ENCODE results near the gene TMCC1.
"Not testable (repeated sequence)": the region's sequence is repeated elsewhere in the genome, so short reads cannot be mapped to it uniquely, and the experiment has no call there.

Gene TMCC1

DNA sequence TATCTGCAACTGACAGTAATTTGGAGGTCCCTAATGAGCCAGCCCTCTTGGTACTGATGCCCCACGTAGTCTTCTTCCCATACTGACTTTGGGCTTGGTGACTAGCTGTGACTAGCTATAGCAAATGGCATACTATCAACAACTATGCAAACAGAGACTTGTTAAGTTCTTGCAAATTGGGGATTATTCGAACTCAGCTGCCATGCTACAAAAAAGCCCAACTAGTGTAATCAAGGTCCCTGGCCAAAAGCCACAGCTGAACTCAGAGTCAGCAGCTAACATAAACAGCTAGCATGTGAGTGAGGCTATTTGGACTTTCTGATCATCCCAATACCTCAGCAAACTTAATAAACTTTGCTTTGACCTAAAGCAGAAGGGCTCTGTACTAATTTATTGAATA, 165.8 kb downstream of the TMCC1 start:
- no peak for DNase-seq (ENCODE audit: low spot score)

DNA sequence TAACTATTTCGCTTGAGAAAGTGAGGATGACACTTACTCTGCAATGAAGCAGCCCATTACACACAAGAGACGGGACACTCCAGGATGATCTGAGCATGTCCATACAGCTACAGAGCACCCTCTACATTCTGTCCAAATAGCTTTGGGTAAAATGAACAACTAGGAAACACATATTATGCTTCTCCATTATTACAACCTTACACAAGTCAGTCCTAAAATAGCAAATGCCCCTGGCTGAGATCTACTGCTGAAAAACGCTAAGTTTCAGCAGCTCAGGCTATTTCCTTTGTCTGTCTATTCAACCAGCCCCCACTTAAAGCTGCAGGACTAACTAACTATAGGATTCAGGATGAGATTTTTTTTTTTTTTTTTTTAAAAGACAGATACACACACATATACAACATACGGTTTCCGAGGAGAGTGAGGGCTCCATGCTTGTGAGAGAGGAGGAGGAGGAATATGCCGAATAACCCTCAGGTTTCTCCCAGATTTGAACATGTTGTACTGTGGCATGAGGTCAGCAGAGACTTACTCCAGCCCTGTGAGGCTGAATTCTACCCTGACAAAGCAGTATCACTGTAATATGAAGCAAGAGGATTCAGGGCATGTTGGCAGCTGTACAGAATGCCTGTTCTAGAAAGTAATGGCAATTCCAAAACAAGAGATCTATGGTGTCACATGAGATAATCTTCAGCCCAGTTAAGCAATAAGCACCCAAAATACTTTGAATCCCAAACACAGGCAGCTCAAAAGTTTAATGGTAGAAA, 169.8 kb downstream of the TMCC1 start:
- DNase-seq (ENCODE audit: low spot score) = peak; percentile 39

DNA sequence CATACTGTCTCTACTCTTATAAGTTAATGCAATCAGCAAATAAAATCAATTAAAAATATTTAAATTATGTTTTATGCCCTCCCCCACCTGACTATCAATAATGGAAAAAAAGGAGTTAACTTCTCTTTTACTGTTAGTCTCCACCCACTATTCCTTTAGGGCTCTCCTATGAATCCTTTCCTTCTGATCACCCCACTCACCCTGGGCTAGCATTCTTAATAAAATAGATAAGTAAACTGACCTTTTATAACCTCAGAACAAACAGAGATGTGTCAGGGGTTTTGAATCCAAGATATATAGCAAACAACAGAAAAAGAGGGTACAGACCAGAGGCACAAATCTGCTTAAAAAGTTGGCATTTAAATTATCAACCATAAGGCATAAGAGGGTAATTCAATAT, 171.0 kb downstream of the TMCC1 start:
- no peak for DNase-seq (ENCODE audit: low spot score)

GRCh38 chr3:129718201-129718600, 175.3 kb downstream of the TMCC1 start:
- no peak for DNase-seq (ENCODE audit: low spot score)

GRCh38 chr3:129715854-129716253, 177.7 kb downstream of the TMCC1 start:
- no peak for DNase-seq (ENCODE audit: low spot score)

GRCh38 chr3:129708328-129708861, 185.1 kb downstream of the TMCC1 start:
- no peak for DNase-seq (ENCODE audit: low spot score)

DNA sequence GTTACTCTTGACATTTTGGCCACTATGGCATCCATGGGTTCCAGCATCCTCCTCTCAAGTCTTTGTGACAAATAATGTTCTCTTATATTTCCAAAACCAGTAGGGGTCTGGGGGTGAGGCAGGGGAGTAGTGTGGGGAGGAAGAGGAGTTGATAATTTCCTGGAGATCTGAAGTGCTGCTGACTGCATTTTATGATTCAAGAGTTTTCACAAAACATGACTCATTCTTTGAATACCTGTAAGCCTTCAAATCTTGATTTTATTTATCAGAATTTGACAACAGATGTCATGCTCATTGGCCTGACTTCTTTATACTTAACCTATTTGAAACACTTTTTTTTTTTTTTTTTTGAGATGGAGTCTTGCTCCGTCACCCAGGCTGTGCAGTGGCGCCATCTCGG, 188.2 kb downstream of the TMCC1 start:
- no peak for DNase-seq (ENCODE audit: low spot score)

GRCh38 chr3:129703913-129704312, 189.6 kb downstream of the TMCC1 start:
- no peak for DNase-seq (ENCODE audit: low spot score)

- DNase-seq (ENCODE audit: low spot score) = no peak
These were observed 190.4 kb downstream of the TMCC1 start for GRCh38 chr3:129702934-129703712.

GRCh38 chr3:129701161-129701560, 192.3 kb downstream of the TMCC1 start:
- no peak for DNase-seq (ENCODE audit: low spot score)

GRCh38 chr3:129699612-129700011, 193.9 kb downstream of the TMCC1 start:
- DNase-seq (ENCODE audit: low spot score) = no peak

DNA sequence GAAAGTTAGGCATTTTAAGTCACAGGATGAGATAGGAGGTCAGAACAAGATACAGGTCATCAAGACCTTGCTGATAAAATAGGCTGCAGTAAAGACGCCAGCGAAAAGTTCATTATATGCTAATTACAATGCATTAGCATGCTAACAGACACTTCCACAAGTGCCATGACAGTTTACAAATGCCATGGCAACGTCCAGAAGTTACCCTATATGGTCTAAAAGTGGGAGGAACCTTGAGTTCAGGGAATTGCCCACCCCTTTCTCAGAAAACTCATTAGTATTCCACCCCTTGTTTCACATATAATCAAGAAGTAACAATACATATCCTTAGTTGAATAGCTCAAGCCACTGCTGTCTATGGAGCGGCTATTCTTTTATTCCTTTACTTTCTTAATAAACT, 194.3 kb downstream of the TMCC1 start:
- DNase-seq (ENCODE audit: low spot score) = no peak

- no peak for DNase-seq (ENCODE audit: low spot score)
These were observed 196.1 kb downstream of the TMCC1 start for GRCh38 chr3:129697229-129697969.

DNA sequence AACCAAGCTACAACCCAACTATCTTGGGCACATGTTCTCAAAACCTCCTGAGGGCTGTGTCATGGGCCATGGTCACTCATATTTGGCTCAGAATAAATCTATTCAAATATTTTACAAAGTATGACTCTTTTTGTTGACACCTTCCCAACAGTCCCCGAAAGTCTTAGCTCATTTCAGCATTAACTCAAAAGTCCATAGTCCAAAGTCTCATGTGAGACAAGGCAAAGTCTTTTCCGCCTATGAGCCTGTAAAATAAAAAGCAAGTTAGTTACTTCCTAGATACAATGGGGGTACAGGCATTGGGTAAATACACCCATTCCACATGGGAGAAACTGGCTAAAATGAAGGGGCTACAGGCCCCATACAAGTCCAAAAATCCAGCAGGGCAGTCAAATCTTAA, 197.1 kb downstream of the TMCC1 start:
- not testable (repeated sequence) for DNase-seq (ENCODE audit: low spot score)

- no peak for DNase-seq (ENCODE audit: low spot score)
These were observed 198.3 kb downstream of the TMCC1 start for GRCh38 chr3:129695230-129695629.

GRCh38 chr3:129694228-129694627, 199.3 kb downstream of the TMCC1 start:
- no peak for DNase-seq (ENCODE audit: low spot score)

GRCh38 chr3:129692743-129693142, 200.8 kb downstream of the TMCC1 start:
- DNase-seq (ENCODE audit: low spot score) = no peak

- DNase-seq (ENCODE audit: low spot score) = no peak
These were observed 202.5 kb downstream of the TMCC1 start for GRCh38 chr3:129690963-129691362.

- peak; percentile 88 for DNase-seq (ENCODE audit: low spot score)
These were observed 203.1 kb downstream of the TMCC1 start for GRCh38 chr3:129690406-129690805.

- DNase-seq (ENCODE audit: low spot score) = no peak
These were observed 204.5 kb downstream of the TMCC1 start for GRCh38 chr3:129689036-129689435.

DNA sequence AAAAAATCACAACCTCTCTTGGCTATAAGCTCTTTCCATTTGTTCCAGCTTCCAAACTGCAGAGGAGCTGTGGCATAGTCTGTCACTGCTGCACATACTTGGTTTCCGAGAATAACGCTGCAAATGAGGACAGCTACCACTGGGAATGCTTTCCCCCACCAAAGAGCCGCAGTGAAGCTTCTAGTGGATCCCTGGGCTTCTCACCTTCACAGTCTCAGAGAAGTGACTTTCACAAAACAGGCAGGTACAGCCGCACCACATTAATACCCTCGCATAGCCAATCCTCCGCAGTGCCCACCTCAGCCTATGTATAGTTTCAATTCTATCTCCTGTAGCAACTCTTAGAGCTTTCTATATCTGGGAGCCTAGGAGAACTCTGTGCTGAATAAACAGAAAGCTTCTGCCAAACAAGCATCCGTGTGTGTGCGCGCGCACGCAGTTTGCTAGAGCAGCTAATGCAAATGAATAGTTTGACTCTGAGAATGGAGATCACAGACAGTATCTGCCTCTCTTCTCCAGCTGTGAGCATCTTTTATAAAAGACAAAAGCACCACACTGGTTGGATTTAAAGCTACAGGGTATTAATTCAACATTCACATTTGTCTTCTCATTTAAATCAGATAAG, 205.1 kb downstream of the TMCC1 start:
- DNase-seq (ENCODE audit: low spot score) = peak; percentile 94

GRCh38 chr3:129687586-129688125, 205.9 kb downstream of the TMCC1 start:
- DNase-seq (ENCODE audit: low spot score) = peak; percentile 49
